Right ventricle myocardium superior (tissue), 1 donor: ENCODE measurements around the gene MAN2B2. TPM values are rescaled to one million over a fixed set of nuclear protein-coding genes. Genes with fewer than 3 reads are reported as not detected.

Experiments
- ATAC-seq: fragments of 200-7000 bp; cut with Tn5 transposase; one replicate; pipeline ENCODE4 v1.9.1; 2020; ENCODE audit warnings: mild to moderate bottlenecking; ENCODE audit not compliant: poor library complexity
- DNase-seq: peaks from one replicate; pipeline ENCODE4 v3.0.0-alpha.2; 2020
- intact Hi-C: fragments of 100-400 bp; cut with DNase I; formaldehyde crosslinking; loops from one replicate; pipeline ENCODE4 v1.11.2; 2022
- total RNA-seq: library from RNA; stranded (reverse); fragmentation: NEBNext Ultra II Directional; extraction: Animal tissue kit (Norgen Biotek cat#: 25700); gene quantifications from one replicate; pipeline ENCODE4 v1.2.1, GENCODE V29; 2021
- donor health status: DM: no; HTN: yes; CAD: no; lungs with severe emphysema.

The MAN2B2 gene
- total RNA-seq, 1 donor from 2014 or later: 17.3 TPM

- ATAC-seq (no peak), DNase-seq (no peak)
- intact Hi-C loops: no loop called here
Observed at GRCh38 chr4:6541789-6542188, 33.2 kb upstream of the MAN2B2 start.

- intact Hi-C loops: no loop called here
- no peak for DNase-seq
Observed at GRCh38 chr4:6542951-6543350, 32.0 kb upstream of the MAN2B2 start.

GRCh38 chr4:6546091-6546490, 28.9 kb upstream of the MAN2B2 start:
- DNase-seq (peak; percentile 25), ATAC-seq (no peak)
- intact Hi-C loops: loop anchor here (5.0 kb wide), 1 partner anchor 214 kb away; no protein-coding TSS in a partner anchor

More at GRCh38 chr4:6542951-6543350, 32.0 kb upstream of the MAN2B2 start:
- no peak for ATAC-seq

GRCh38 chr4:6546681-6547447, 28.1 kb upstream of the MAN2B2 start:
- intact Hi-C loops: loop anchor here (5.0 kb wide), 1 partner anchor 215 kb away; no protein-coding TSS in a partner anchor
- DNase-seq: peak; percentile 47
- ATAC-seq: no peak

GRCh38 chr4:6548201-6548881, 26.6 kb upstream of the MAN2B2 start:
- intact Hi-C loops: loop anchor here (5.0 kb wide), 1 partner anchor 216 kb away; no protein-coding TSS in a partner anchor
- peak; percentile 69 for ATAC-seq
- DNase-seq: peak; percentile 48

GRCh38 chr4:6548882-6549230, 26.1 kb upstream of the MAN2B2 start:
- ATAC-seq: no peak
- intact Hi-C loops: loop anchor here (5.0 kb wide), 1 partner anchor 217 kb away; no protein-coding TSS in a partner anchor
- no peak for DNase-seq

GRCh38 chr4:6549445-6549844, 25.5 kb upstream of the MAN2B2 start:
- DNase-seq (peak; percentile 11), ATAC-seq (no peak)
- intact Hi-C loops: loop anchor here (5.0 kb wide), 1 partner anchor 217 kb away; no protein-coding TSS in a partner anchor

- ATAC-seq: peak; percentile 92
- intact Hi-C loops: loop anchor here (5.0 kb wide), 1 partner anchor 218 kb away; no protein-coding TSS in a partner anchor
- DNase-seq: peak; percentile 56
Observed at GRCh38 chr4:6549890-6550620, 24.9 kb upstream of the MAN2B2 start.

GRCh38 chr4:6550821-6551220, 24.2 kb upstream of the MAN2B2 start:
- DNase-seq (peak; percentile 20), ATAC-seq (no peak)
- intact Hi-C loops: no loop called here

- no peak for ATAC-seq
- intact Hi-C loops: no loop called here
- peak; percentile 7 for DNase-seq
Observed at GRCh38 chr4:6551660-6552059, 23.3 kb upstream of the MAN2B2 start.

- intact Hi-C loops: no loop called here
- no peak for ATAC-seq
- peak; percentile 31 for DNase-seq
Observed at GRCh38 chr4:6555519-6555918, 19.5 kb upstream of the MAN2B2 start.

GRCh38 chr4:6556263-6556662, 18.7 kb upstream of the MAN2B2 start:
- DNase-seq (peak; percentile 4), ATAC-seq (no peak)
- intact Hi-C loops: no loop called here

- intact Hi-C loops: no loop called here
- ATAC-seq: no peak
- no peak for DNase-seq
Observed at GRCh38 chr4:6557185-6557584, 17.8 kb upstream of the MAN2B2 start.

- intact Hi-C loops: no loop called here
- DNase-seq (peak; percentile 10), ATAC-seq (no peak)
Observed at GRCh38 chr4:6557856-6558255, 17.1 kb upstream of the MAN2B2 start.

- intact Hi-C loops: no loop called here
- no peak for ATAC-seq
- peak; percentile 20 for DNase-seq
Observed at GRCh38 chr4:6560416-6561172, 14.4 kb upstream of the MAN2B2 start.

GRCh38 chr4:6561173-6561516, 13.8 kb upstream of the MAN2B2 start:
- intact Hi-C loops: no loop called here
- ATAC-seq (no peak), DNase-seq (peak; percentile 2)

- intact Hi-C loops: no loop called here
- ATAC-seq (no peak), DNase-seq (peak; percentile 18)
Observed at GRCh38 chr4:6561706-6562371, 13.2 kb upstream of the MAN2B2 start.
